AG20443 (cell line): ENCODE measurements around the gene PTRH2.
A peak's percentile ranks its signal among the peaks of the same experiment; 100 is the strongest.
"Not testable (repeated sequence)": the region's sequence is repeated elsewhere in the genome, so short reads cannot be mapped to it uniquely, and the experiment has no call there.

ENCODE experiments used
- DNase-seq: peaks from one replicate; pipeline ENCODE4 v3.0.0; 2012; ENCODE audit warnings: low spot score, mixed read lengths

Gene PTRH2

DNA sequence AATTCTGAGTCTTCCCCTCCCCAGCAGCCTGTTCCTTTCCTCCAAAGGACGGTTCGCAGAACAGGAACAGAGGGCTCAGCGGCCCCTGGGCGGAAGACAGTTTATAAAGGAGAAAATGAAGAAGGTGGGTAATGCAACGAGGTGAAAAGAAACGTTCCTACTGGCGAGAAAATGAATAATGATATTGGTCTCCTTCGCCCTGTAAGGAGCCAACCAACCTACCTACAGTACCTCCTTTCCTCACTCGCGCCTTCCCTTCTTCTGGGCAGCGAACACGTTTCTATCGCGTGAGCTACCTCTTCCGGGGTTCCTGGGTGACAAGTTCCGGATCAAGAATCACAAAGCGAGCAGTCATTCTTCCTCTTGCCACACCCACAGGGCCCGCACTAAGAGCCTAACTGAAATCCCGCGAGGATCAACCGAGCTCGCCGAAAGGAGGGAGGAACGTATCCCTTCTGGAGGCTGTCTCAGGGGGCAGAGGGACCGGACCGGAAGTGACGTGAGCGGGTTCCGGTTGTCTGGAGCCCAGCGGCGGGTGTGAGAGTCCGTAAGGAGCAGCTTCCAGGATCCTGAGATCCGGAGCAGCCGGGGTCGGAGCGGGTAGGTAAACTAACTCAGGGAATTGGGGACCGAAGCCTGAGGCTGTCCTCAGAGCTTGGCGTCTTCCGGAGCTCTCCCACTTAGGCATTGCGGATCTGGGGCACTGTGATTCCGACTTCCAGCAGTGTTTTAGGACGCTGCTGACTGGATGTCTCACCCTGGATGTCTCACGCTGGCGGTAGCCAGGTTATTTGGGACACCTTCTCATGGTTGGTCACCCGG is at the start of gene PTRH2, which contains the start of gene VMP1:
PTRH2 (minus strand) TSS at position 282 of the 822 bp plus-strand sequence. CDS start 9,452 bp downstream, outside the sequence.
VMP1 (plus strand) TSS at position 506 of the 822 bp plus-strand sequence. CDS start 23,793 bp downstream, outside the sequence.
- peak; percentile 99 for DNase-seq

DNA sequence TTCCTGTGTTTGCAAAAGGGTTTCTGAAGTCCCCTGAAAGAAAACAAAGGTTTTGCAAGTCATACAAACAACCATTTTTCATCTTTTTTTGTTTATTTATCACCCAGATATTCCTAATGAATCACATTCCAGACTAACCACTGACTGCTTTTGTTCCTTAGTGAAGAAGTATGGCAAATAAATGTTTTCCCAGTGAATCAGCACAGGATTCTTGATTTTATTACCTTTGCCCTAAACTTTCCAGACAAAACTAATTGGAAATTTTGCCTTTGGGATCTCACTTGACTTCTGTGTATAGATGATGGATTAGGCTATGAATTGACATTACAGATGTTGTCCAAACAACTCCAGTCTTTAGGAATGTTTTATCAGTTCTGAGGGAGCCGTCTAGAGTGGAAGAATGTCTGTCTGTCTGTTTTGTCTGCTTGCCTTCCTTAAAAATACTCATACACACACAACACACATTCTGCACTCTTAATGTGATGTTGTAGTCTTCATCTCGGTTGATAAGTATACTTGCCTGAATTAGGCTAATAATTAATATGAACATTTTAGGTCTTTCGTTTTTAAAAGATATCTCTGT is 49.1 kb upstream of the PTRH2 start:
- DNase-seq = peak; percentile 33

- DNase-seq = not testable (repeated sequence)
Observed at GRCh38 chr17:59755069-59755468, 47.8 kb upstream of the PTRH2 start.

- DNase-seq = peak; percentile 30
Observed at GRCh38 chr17:59754552-59754951, 47.3 kb upstream of the PTRH2 start.

DNA sequence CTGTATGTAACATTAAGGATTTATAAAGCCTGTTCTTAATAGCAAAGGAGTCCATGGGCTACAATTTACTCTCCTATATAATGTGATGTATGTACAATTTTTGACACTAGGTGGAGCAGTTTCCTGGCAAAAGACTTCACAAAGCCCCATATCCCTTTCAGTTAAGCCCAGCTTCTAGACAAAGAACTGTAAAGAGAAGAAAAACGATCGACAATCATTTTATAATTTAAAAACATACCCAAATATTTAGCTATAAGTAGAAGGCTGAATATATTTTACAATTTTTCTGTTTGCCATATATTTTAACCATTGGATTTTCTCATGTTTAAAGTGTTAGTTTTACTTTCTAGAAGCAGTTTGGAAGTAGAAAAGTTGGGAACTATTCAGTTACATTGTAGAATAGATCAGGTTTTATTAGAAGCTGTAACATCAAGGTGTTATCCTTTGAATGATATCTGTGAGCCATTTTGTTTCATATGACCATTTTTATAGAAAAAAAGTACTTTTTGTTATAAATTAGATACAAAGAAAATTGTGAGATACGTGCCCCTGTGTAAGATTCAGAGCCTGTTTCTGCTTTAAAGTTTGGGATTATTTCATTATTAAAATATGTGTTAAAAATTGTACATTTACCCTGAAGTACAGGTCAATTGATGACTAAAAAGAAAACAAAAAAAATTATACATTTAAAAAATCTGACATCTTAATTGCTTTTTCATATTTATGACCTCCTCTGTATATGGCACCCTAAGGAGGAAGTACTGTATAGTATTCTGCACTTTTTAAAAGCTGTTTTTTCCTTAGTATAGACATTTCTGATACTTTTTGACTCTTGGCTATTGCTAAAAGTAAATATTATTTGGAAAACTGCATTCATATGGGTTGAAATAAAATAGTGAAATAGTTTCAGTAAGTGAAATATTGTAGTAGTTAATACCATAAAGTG is 46.6 kb upstream of the PTRH2 start:
- peak; percentile 71 for DNase-seq

- no peak for DNase-seq
Observed at GRCh38 chr17:59752922-59753321, 45.7 kb upstream of the PTRH2 start.

- DNase-seq = no peak
Observed at GRCh38 chr17:59752446-59752845, 45.2 kb upstream of the PTRH2 start.

DNA sequence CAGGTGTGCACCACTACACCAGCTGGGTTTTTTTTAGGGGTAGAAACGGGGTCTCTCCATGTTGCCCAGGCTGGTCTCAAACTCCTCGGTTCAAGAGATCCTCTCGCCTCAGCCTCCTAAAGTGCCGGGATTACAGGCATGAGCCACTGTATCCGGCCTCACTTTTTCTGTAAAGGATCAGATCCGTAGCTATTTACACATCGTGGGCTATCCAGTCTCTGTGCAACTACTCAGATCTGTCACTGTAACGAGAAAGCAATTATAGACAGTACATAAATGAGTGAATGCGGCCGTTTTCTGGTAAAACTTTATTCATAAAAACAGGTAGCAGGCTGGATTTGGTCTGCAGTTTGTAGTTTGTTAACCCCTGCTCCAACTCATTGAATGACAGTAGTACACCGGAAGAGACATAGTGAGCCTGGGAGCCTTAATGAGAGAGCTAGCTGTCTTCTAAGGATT is 44.8 kb upstream of the PTRH2 start:
- no peak for DNase-seq

DNA sequence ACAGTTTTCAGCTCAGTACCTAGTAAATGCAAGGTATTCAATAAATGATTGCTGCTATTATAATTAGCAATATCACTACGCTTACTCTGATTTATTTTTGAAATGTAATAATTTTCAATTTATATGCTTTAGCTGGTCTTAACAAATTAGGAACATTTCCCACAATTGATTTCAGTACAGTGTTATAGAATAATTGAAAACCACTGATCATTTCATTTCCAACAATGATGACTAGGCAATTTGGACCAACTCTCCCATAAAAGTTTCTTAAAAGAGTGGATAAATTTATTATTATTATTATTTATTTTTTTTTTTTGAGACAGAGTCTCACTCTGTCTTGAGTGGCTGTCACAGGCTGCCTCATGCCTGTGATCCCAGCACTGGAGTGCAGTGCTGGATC is 41.4 kb upstream of the PTRH2 start:
- DNase-seq = no peak

DNA sequence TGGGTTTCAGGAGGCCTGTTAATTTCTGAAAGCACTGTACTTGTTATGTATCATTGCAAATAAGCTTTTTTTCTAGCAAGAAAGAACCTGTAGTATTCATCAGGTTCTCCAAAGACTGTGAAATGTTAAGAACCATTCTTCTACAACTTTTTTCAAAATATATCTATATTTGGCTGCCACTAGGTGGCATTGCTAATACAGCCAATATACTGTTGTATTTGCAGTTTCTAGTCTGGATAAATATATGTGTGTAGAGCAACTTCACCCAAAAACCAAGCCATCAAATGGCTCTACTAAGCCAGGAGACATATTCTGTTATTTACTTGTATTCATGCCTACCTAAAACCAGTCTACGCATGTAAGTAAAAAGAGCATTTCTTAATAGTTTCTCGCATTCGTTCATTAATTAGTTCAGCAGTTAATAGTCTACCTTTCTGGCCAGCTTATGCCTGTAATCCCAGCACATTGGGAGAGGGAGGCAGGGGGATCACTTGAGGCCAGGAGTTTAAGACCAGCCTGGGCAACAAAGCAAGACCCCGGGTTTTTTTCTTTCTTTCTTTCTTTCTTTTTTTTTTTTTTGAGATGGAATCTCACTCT is 39.7 kb upstream of the PTRH2 start:
- peak; percentile 47 for DNase-seq

DNA sequence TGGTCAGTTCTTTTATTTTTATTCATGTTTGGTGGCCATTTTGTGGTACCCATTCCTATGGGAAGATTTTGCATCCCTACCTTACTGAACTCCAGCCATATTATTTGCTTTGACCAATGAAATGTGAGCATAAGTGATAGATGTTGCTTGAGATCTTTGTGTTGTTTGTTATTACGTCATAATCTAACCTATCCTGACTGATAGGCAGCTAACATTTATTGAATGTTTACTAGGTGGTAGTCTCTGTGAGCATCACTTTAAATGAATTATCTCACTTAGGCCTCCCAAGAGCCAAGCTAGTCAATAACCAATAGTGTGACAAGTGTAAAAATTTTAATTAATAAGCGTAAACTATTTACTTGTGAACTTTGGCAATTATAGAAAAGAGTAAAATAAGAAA is 37.8 kb upstream of the PTRH2 start:
- DNase-seq = no peak

- DNase-seq = no peak
Observed at GRCh38 chr17:59743842-59744241, 36.6 kb upstream of the PTRH2 start.

DNA sequence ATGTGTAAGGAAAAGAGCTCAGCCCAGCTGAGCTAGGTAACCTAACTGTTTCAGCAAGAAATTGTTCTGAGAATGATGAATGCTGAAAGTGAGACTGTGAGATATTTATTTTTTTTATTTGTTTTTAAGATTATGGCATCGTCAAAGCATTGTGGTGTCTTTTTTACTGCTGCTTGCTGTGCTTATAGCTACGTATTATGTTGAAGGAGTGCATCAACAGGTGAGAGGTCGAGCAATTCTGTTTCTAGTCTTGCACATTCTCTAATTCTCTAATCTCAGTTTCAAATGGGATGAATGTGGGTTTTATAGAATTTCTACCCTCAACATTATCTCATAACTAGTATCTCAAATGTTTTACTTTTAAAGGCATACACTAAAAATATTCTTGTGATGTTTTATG is 30.1 kb upstream of the PTRH2 start:
- DNase-seq = no peak

DNA sequence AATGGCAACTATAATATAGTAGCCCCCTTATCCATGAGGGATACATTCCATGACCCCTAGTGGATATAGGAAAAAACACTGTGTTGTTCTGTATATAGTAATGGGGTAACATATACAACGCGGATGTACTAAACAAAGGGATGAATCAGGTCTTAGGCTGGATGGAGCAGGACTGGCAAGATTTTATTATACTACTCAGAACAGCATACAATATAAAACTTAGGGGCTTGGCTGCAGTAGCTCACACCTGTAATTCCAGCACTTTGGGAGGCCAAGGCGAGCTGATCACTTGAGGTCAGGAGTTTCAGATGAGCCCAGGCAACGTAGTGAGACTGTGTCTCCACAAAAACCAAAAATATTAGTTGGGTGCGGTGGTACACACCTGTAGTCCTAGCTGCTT is 27.0 kb upstream of the PTRH2 start:
- DNase-seq = no peak

GRCh38 chr17:59733697-59734096 is 26.5 kb upstream of the PTRH2 start:
- DNase-seq = no peak

GRCh38 chr17:59730268-59730834 is 23.1 kb upstream of the PTRH2 start:
- DNase-seq = no peak

- no peak for DNase-seq
Observed at GRCh38 chr17:59727817-59728533, 20.7 kb upstream of the PTRH2 start.

GRCh38 chr17:59725691-59726090 is 18.5 kb upstream of the PTRH2 start:
- DNase-seq = peak; percentile 38

DNA sequence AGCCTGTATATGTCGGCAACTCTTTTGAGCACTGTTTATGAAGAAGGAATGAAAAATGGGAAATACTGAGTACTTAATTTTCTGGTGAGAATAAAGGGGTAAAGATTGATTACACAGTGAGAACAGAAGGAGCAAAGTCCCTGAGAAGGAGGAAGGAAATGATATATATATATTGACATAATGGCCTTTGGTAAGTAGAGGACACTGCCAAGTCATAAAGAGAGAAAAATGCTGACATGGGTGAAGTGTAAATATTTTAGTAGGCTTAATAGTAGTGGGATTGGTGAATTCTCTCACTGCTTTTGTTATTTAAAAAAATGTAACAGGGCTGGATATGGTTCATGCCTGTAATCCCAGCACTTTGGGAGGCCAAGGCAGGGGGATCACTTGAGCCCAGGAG is 16.4 kb upstream of the PTRH2 start:
- no peak for DNase-seq

DNA sequence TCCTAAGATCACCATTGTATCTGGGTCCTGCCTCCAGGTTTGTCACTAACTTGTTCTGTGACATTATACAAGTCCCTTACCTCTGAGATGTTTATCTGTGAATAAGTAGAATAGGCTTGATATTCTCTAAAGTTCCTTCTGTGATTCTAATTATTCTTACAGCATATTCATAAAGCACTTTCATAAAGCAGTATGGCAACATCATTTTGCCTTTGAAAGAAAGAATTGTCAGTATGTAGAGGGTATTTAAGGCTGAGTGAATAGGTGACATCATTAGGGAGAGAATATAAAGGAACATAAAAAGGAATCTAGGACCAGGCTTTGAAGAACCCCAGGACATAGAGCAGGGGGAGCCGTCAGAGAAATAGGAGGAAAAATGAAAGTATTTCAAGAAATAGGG is 15.8 kb upstream of the PTRH2 start:
- no peak for DNase-seq

- no peak for DNase-seq
Observed at GRCh38 chr17:59722623-59723022, 15.4 kb upstream of the PTRH2 start.
